HG02938 (cell line): ENCODE measurements around the gene TRPM3.
A peak's percentile ranks its signal among the peaks of the same experiment; 100 is the strongest.

Source experiments
- ATAC-seq: cut with Tn5 transposase; IDR thresholded peaks from one replicate; pipeline ENCODE4 v1.9.1; 2021; ENCODE audit warnings: mild to moderate bottlenecking, moderate library complexity; ENCODE audit not compliant: unreplicated experiment

TRPM3 gene

DNA sequence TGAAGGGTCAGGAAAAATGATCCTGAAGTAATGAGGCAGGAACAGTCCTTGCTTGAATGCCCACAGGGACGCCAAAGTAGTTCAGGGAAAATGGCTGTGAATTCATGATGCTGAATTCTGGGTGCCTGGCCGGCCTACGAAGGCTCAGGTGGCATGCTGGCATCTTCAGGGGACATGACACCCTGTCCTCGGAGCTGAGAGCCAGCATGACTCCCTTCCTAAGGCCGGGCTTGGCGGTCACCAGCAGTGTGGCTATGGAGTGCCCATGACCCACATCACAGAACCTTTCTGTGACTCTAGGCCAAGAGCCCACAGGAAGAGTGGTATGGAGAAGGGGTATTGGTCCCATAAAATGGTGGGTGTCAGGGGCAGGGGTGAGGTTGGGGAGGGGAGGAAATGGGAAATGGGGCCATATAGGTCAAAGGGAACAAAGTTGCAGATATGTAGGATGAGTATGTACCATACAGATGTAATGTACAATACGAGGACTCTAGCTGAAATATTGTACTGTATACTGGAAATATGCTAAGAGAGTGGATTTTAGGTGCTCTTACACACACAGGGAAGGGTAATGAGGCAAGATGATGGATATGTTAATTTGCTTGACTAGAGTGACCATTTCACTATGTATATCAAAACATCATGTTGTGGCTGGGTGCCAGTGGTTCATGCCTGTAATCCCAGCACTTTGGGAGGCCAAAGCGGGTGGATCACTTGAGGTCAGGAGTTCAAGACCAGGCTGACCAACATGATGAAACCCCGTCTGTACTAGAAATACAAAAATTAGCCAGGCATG, 504.2 kb downstream of the TRPM3 start:
- no peak for ATAC-seq

- ATAC-seq, result no peak
Observed at GRCh38 chr9:70616228-70616990, 505.0 kb downstream of the TRPM3 start.

- ATAC-seq, result no peak
Observed at GRCh38 chr9:70615464-70616138, 505.8 kb downstream of the TRPM3 start.

DNA sequence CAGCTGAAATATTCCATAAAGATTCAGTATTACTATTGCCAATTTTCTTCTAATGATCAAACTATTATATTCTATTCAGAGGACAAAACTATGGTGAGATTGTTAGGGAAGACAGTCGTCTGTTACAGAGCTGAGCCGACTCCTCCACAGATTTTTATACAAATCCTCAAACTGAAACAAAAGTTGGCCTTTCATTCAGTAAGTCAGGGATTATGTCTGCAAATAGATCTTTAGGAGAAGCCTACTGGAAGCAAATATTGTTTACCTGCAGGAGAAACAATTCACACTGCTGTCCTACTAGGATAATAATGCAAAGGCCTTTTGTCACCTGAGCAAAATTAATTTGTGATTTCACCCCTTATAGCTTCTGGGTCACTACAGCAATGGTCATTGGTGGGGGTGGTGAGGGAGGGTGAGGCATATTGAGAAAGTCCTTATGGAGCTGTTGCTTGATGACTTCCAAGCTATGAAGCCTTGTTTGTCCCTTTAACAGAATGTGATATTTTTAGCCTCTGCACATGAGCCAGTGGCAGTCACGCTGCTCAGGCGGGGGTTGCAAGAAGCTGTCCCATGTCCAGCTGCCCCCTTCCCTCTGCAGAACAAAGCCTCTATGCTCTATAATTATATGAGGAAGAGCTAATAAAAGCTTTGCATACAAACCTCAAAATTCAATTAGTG, 506.5 kb downstream of the TRPM3 start:
- ATAC-seq, result no peak

DNA sequence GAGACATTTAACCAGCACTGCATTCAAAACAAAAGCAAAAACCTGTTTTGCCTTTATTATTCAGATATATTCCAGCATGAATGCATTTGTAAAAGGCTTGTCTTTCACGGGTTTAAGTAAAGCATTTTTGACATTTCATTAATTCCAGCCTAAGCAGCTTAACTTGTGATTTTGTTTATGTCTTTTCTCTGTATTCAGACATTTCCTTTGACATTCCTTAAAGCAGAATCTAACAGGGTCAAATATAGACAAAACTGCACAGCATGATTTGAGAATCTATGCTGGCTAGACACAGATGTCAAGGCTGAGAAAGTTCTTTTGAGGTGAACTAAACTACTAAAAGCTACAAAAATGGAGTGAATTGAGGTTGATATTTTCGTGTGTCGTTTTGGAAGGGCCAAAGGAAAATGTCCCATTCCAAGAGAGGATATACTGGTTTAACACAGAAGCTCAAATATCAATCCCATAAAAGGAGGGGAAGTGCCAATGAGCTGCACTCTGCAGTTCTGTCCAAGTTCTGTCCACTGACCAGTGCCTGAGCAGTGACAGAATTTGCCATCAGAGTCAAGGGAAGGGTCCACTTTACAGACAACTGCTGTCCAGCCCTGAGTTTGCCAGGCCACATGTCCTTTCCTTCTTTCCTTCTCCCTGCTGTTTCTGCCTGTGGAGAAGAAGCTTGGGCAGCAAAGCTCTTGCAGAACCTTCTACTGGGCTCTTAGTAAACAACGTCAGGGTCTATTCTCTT, 508.2 kb downstream of the TRPM3 start:
- no peak for ATAC-seq

DNA sequence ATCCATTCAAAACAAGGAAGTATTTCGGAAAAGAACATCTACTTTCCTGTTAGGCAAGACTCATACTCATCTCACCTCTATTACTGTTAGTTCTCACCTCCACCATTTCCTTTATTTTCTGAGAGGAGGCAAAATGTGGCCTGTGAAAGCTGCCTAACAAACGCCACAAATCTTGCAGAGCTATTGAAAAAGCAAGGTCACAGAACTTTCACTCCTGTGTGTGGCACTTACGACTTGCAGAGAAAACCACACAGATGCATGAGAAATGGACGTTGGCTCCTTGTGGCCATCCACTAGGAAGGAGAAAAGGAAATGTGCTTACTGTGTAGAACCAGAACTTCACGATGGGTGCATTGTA, 511.2 kb downstream of the TRPM3 start:
- no peak for ATAC-seq

GRCh38 chr9:70609542-70610286, 511.7 kb downstream of the TRPM3 start:
- no peak for ATAC-seq

DNA sequence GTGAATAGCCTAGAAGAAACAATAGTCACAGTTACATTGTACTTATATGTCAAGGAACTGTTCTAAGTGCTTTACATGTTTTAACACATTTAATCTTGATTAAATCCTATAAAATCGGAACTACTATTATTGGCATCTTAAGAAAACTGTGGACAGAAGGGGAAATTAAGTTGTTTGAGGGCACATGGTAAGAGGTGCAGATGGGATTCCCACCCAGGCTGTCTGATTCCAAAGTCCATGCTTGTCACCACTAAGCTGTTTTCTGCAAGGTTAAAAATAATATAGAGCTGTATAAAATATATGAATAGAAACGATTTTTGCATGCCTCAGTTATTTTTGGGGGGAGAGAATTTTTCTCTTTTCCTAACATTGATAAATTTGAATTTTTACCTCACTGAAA, 512.4 kb downstream of the TRPM3 start:
- ATAC-seq, result no peak

GRCh38 chr9:70607926-70608325, 513.5 kb downstream of the TRPM3 start:
- ATAC-seq, result peak; percentile 73

DNA sequence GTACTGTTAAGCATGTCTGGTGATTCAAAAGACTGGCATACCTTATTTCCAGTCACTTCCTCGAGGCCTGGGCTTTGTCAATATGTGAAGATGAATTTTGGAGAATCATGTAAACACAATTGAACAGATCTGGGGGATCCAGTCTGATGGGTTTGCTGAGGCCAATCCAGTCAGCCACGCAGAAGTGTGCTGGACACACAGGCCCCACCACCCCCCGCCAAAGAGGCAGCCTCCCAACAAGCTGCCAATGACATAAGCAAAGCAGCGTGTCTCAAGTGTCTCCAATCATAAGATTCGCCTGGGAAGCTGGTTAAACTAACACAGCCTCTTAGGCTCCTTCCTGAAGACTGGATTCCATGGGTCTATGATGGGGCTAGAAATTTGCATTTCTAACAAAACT, 514.1 kb downstream of the TRPM3 start:
- ATAC-seq, result no peak

- no peak for ATAC-seq
Observed at GRCh38 chr9:70603020-70603411, 518.4 kb downstream of the TRPM3 start.

- peak; percentile 75 for ATAC-seq
Observed at GRCh38 chr9:70602321-70603019, 519.0 kb downstream of the TRPM3 start.

GRCh38 chr9:70601000-70601951, 520.1 kb downstream of the TRPM3 start:
- no peak for ATAC-seq

DNA sequence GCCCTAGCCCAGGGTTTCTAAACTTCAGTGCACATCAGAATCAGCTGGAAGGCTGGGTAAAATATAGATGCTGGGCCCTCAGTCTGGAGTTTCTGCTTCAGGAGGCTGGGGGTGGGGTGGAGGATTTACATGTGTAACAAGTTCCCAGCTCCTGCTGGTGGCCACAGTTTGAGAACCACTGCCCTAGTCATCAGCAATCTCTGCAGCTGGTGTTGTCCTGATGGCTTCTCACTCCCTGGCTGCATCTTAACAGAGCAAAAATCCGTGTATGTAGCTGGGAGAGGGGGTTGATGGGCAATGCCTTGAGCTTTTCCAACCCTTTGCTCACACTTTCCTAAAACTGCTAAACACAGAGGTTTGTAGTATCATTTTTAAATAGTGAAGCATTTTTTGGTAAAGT, 520.9 kb downstream of the TRPM3 start:
- no peak for ATAC-seq

DNA sequence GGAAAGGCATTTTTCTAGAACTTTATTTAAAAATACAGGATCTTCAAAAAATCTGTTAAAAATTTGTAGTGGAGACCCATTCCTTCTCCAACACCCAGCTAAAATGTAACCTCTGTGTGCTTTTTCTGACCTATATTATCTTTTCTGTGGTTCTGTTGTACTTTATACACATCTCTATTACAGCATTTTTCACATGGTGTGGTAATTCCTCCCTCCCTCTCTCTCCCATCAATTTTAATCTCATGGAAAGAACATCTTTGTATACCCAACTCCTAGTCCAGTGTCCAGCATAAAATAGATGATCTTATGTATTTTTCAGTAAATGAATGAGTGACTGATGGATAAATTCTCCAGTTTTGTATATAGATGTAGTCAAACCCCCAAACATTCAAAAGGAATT, 523.5 kb downstream of the TRPM3 start:
- ATAC-seq, result no peak

- no peak for ATAC-seq
Observed at GRCh38 chr9:70595211-70595610, 526.2 kb downstream of the TRPM3 start.

DNA sequence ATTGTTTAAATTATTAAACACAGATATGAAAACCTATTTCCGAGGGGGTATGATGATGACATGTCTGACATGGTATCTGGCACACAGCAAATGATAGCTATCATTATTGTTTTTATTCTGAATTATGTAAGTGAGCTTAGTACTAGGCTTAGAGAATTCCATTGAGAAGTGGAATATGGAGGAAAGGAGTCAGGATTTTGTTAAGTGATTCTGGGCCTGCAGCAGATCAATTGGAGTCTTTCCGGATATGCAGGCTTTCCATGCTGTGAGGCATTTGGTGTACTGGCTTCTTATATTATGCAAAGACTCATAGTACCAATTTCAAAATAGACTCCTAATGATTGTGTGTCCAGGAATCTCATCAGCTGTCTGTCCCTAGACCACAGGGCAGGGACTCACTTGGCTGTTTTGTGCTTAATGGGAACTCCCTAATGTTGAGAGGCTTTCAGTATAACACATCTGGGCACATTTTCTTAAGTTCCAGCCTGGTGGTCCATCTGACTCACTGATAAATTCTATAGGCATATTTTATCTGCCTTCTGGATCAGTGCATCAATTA, 527.0 kb downstream of the TRPM3 start:
- no peak for ATAC-seq

GRCh38 chr9:70593241-70593640, 528.2 kb downstream of the TRPM3 start:
- ATAC-seq, result no peak
